HG02970 (cell line): ENCODE data around the gene BAIAP3.

Experiments used
- ATAC-seq: cut with Tn5 transposase; IDR thresholded peaks from one replicate; pipeline ENCODE4 v1.9.1; 2021; ENCODE audit warnings: mild to moderate bottlenecking, moderate library complexity, moderate number of reproducible peaks; ENCODE audit not compliant: unreplicated experiment, low FRiP score

Gene BAIAP3

DNA sequence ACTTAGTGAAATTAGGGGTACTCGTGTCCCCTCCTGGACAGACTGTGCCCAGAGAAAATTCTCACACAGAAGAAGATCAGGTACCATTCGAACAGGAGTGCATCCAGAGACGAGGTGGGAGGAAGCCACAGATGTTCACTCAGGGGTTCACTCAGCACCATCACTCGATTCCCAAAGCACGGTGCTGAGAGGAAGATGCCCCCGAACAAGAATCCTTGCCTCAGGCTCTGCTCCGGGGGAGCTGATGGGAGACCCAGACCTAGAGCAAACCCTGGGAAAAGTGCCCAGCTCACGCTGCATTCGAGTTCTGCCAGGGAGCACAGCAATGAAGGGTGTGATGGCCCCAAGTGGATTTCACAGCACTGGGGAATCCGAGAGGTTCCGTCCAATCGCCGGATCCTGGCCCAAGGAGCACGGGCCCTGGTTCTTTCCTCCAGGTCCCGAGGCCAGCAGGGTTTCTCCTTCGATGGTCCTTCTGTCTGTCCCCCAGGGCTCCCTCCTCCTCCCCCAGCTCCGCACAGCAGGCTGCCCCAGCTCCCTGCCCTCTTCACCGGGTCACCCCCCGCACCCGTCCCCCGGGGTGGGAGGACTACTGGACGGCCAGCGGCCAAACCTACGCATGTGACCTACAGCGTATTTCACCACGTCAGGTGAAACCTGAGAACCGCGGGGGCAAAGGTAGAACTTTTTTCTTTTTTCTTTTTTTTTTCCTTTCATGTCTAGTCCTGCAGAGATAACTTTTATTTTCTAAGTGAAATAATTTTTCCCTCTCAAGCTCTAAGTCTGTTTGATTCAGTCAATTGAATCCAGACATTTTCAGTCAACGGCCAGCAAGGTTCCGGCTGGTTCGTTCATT lies 34.2 kb upstream of the BAIAP3 start:
- no peak for ATAC-seq

DNA sequence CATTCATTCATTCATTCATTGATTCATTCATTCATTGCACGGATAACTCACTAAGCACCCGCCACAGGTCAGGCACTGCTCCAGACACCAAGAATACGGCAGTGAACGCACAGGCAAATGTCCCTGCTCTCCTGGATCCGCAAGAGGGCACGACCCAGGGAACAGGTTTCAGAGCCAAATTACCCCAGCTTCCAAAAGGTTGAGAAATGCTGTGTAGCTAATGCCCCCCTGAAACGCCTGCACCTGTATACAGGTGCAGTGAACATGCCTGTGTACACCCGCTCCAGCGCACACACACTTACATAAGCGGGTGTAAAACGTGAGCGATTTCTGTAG lies 33.6 kb upstream of the BAIAP3 start:
- ATAC-seq, result no peak

GRCh38 chr16:1300664-1301476 lies 32.6 kb upstream of the BAIAP3 start:
- ATAC-seq, result no peak

- ATAC-seq, result no peak
These were observed 31.9 kb upstream of the BAIAP3 start for GRCh38 chr16:1301562-1301961.

- ATAC-seq, result no peak
These were observed 27.6 kb upstream of the BAIAP3 start for GRCh38 chr16:1305823-1306222.

DNA sequence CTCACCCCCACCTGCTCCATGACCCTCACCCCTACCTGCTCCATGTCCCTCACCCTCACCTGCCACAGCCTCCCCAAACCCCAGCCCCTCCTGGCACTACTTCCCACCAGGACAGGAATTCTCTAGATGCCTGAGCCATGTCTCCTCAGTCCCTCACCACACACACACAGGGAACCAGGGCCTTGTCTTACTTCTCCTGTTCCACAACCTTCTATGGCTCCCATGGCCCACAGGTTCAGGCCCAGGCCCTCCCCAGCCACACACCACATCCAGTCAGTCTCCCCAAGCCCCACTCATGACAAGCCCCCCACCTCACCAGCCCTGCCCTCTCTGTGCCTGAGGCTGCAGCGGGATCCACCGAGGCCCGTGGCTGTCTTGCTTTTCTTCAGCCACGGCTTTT lies 27.1 kb upstream of the BAIAP3 start:
- no peak for ATAC-seq

GRCh38 chr16:1308036-1308976 lies 25.1 kb upstream of the BAIAP3 start:
- ATAC-seq, result no peak

DNA sequence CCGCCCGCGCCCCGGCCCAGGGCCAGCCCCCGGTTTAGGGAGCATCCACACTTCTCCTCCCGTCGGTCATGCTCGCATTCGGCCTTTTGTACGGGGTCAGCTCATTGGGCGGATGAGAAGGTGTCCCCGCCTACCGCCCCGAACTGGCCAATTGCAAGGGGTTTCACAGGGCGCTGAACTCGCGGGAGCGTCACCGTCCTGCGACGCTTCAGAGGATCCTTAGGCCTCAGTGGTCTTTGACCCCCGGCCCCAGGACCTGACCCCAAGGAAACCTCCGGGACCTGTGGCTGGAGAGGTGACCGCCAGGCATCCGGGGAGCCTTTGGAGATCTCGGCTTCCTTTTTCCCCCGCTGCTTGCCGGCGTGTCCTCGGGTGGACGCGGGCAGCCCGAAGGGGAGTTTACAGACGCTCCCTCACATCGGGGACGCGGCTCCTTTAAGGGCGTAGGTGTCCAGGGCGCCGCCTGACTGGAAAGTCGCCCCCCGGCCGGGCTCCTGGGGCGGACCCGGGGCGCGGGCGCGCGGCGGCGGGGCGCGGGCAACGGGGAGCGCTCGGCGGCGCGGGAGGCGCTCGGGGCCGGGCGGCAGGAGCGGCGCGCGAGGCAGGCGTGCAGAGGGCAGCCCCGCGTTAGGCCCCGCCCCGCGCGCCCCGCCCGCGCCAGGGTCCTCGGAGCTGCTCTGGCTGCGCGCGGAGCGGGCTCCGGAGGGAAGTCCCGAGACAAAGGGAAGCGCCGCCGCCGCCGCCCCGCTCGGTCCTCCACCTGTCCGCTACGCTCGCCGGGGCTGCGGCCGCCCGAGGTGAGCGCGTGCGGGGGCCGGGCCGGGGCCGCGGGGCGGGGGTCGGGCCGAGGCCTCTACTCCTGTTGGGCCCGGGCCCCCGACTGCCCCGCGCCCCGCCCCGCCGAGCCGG lies 24.2 kb upstream of the BAIAP3 start, which contains the start of gene UBE2I:
Gene UBE2I, plus strand, starts transcription at position 660 of the 909 bp plus-strand sequence. CDS start 4,395 bp downstream, outside the sequence.
- ATAC-seq, result peak; percentile 64

DNA sequence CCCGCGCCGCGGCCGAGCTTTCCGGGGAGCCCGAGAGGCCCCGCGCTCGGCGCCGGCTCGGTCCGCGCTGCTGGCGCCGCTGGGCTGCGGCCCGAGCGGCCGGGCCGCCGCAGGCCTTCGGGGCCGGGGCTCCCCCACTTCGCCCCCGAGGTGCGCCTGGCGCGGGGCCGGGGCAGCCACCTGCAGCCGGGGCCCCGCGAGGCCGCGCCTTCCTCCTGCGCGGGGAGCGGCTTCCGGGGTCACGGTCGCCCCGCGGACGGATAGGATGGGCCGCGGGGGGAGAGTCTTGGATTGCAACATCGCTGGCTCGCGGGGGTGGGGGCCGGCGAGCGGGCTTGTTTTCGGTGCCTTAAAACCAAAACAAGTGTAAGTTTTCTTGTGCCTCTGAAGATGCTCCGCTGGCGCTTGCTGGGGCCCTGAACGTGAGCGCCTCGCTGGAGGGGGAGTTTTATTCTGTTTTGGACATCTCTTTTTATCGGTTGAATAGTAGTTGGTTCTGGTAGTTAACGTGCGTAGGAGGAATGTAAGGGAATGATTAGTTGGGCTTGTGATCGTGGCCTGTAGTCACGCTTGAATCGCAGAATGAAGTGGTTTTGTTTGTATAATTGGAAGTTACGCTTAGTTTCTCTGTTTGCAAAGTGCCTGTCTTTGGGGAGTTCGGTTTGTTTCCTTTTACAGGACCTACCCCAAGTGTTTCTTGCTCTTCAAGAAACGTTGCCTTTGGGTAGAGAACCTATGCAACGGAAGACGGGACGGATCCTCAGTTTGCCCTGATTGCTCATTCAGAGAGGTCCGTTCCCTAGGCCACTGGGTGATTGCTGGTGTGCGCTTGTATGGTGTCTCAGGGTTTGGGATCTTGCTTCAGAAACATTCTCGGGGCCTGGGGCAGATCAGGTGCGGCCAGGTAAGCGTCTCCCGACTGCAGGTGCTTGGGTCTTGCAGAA lies 23.3 kb upstream of the BAIAP3 start:
- peak; percentile 21 for ATAC-seq

DNA sequence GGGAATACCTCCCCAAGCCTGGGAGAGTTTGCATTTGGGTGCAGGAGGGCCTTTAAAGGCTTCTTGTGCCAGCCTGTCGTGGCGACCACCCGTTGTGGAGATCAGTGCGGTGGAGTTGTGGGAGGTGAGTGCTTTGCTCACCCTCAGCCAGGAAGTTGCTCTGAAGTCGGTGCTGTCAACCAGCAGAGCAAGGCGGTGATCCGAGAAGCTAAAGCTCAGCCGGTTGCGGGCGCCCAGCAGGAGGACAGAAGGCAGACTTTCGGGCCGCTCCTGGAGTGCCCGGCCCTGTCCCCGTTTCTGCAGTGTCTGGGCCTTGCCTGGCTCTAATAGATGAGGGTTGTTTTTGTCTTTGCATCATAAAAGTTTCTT lies 22.6 kb upstream of the BAIAP3 start:
- no peak for ATAC-seq

GRCh38 chr16:1311212-1311737 lies 22.2 kb upstream of the BAIAP3 start:
- no peak for ATAC-seq

- no peak for ATAC-seq
These were observed 21.5 kb upstream of the BAIAP3 start for GRCh38 chr16:1311738-1312466.

DNA sequence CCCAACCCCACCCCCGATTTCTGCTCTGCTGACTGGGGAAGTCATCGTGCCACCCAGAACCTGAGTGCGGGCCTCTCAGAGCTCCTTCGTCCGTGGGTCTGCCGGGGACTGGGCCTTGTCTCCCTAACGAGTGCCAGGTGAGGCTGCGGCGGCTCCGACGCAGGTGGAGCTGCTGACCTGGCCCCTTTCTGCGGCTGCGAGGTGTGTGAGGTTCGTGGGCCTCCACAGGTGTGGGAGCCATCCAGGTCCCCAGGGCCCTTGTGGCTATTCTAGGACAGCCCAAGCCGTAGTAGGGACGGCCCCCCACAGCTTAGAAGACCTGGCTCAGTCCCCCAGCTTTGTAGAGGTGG lies 21.0 kb upstream of the BAIAP3 start:
- ATAC-seq, result no peak

DNA sequence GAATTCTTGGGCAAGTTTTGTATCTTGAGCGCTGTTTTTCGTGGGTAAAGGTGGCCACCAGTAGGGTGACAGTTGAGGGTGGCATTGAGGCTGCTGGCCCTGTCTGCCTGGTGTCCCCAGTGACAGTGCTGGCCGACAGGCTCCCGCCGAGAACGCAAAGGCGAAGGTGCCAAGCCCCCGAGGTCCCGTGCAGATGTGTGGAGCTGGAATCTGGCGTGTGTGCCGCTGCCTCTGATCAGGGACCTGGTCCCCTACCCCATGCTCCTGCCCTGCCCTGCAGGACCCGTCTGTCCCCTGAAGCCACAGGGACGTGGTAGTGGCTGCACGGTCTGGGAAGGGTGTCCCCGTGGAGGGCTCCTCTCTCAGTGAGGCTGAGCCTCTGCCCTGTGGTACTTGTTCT lies 20.5 kb upstream of the BAIAP3 start:
- no peak for ATAC-seq

GRCh38 chr16:1313721-1314369 lies 19.6 kb upstream of the BAIAP3 start:
- no peak for ATAC-seq

DNA sequence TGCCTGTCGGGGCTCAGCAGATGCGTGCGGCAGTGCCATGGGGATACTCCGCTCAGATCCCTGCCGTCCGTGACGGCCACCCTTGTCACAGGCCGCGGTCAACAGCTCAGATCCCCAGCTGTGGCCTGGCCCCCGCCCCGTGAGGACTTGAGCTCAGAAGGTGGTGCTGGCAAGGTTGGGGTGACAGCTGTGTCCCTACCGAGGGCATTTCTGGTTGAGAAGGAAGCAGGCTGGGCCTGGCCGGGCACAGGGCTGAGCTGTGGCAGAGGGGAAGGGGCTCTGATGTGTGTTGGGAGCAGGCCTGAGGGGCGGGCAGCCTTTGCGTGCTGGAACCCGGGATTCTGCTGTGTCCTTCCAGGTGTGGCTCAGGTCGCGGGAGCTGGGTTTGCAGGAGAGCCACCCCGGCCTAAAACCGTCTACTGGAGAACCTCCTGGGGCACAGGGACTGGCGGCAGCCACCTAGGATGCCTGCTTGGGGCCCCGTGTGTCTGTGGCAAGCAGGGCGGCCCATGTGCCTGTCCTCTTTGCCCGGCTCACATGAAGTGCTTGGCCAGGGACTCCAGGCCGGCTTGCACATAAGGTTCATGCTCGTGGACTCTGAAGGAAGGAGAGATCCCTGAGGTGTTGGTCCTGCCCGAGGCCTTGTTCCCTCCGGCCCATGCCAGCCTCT lies 18.9 kb upstream of the BAIAP3 start:
- no peak for ATAC-seq
